ENCODE results near the gene CAMK1G. TPM values are rescaled to one million over a fixed set of nuclear protein-coding genes. Genes with fewer than 3 reads are reported as not detected.

CAMK1G gene
- total and polyA plus RNA-seq, 2 experiments from 2014 or later: 0.11 TPM; not detected in 1

DNA sequence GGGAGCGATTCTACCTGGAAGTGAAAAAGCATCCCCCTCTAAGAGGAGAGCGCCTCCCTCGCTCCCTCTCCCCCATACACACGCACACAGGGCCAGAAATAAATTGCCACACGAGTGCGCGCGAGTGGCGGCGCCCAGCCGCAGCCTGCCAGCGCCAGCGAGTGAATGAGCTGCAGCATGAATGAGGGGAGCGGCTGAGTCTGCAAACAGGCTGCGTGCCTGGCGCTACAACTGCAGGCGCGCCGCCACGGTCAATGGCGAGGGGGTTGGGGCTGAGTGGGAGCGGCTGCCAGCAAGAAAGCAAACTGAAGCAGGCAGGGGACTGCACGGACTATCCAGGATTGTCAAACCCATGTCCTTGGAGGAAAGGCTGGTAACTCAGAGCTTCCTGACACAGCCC lies 2.2 kb downstream of the CAMK1G start:
- TF ChIP-seq EZH2 (IDR thresholded peaks at IDR 0.05; ENCODE audit: insufficient read depth, poor library complexity, severe bottlenecking) (no peak), EZH2phosphoT487 (IDR thresholded peaks at IDR 0.05; ENCODE audit: insufficient read depth, low read depth) (no peak)
- in situ Hi-C loops (cut with MboI): loop anchor here (25.0 kb wide), 1 partner anchor 402 kb away; no protein-coding TSS in a partner anchor
- H3K4me3 ChIP-seq: peak overlapping the region; percentile 53

DNA sequence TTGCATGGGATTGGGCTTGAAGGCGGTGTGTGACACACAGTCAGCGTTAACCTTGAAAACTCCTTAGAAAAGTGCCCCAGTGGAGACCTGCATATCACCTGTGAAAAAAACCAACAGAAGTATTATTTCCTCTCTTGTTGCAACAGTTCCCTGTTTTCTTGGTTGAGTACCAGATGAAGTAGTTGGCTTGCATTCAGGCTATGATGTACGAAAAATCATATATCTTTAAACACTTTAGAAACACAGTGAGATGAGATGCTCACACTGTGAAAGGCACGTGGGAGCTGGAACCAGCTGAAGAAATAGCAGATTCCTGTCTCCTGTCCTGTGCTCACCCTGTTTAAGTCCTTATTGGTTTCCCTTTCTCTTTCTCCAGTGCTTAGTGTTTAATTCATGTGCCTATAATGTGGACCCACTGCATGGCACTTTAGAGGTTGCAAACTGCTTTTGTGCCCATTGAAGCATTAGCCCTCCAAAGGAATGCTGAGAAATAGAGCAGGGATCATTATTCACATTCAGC lies 2.8 kb downstream of the CAMK1G start:
- H3K36me3 ChIP-seq (ENCODE audit: low read depth): no peaks in the 10 kb centered on the region
- peaks cover 8% of the 10 kb centered on the region; the same call in 1 of the 2 replicates for H3K4me1 ChIP-seq (ENCODE audit: insufficient read depth)
- no peak overlapping the region for H3K27ac ChIP-seq
- peaks cover 29% of the 10 kb centered on the region for H3K27me3 ChIP-seq (replicated peaks; ENCODE audit: insufficient read depth)
- H3K9ac ChIP-seq: no peak overlapping the region
- no peaks in the 10 kb centered on the region for H3K79me2 ChIP-seq (ENCODE audit: insufficient read depth)
- no peak overlapping the region for H2AFZ ChIP-seq
- in situ Hi-C loops (cut with MboI): loop anchor here (25.0 kb wide), 1 partner anchor 401 kb away; no protein-coding TSS in a partner anchor
- TF ChIP-seq EZH2 (IDR thresholded peaks at IDR 0.05; ENCODE audit: insufficient read depth, poor library complexity, severe bottlenecking) (no peak), EZH2phosphoT487 (IDR thresholded peaks at IDR 0.05; ENCODE audit: insufficient read depth, low read depth) (no peak)
- no peak overlapping the region for H3K4me2 ChIP-seq (ENCODE audit: unreplicated experiment)
- no peaks in the 10 kb centered on the region for H4K20me1 ChIP-seq (ENCODE audit: insufficient read depth)
- H3F3A ChIP-seq (ENCODE audit: insufficient read depth): no peaks in the 10 kb centered on the region
- WGBS, 2 experiments (ENCODE audit: low coverage in 1 of 2, low lambda C conversion rate in 2 of 2, missing lambda C conversion rate in 2 of 2): 68 to 69% methylated on average over 4 of the region's 4 CpGs
- H3K9me3 ChIP-seq (ENCODE audit: low read depth): no peaks in the 10 kb centered on the region
- no peaks in the 10 kb centered on the region for H3K9me2 ChIP-seq (ENCODE audit: insufficient read depth)
- DNase-seq: no peak
- no peak overlapping the region for H3K4me3 ChIP-seq

More for the DNA sequence above, 2.2 kb downstream of the CAMK1G start:
- Histone ChIP-seq H4K20me1 (ENCODE audit: insufficient read depth) (no peaks in the 10 kb centered on the region), H3K9me2 (ENCODE audit: insufficient read depth) (no peaks in the 10 kb centered on the region), H3K27ac (no peak overlapping the region), H3K4me1 (ENCODE audit: insufficient read depth) (peaks cover 8% of the 10 kb centered on the region; the same call in 1 of the 2 replicates), H3K79me2 (ENCODE audit: insufficient read depth) (no peaks in the 10 kb centered on the region), H3K36me3 (ENCODE audit: low read depth) (no peaks in the 10 kb centered on the region), H2AFZ (no peak overlapping the region), H3K9ac (no peak overlapping the region), H3K4me2 (ENCODE audit: unreplicated experiment) (peak overlapping the region; percentile 62), H3K9me3 (ENCODE audit: low read depth) (no peaks in the 10 kb centered on the region), H3K27me3 (replicated peaks; ENCODE audit: insufficient read depth) (peaks cover 29% of the 10 kb centered on the region), H3F3A (ENCODE audit: insufficient read depth) (no peaks in the 10 kb centered on the region)
- DNase-seq: peak; percentile 83
- 2 to 4% methylated on average over 23 of the region's 23 CpGs for WGBS, 2 experiments (ENCODE audit: low coverage in 1 of 2, low lambda C conversion rate in 2 of 2, missing lambda C conversion rate in 2 of 2)

DNA sequence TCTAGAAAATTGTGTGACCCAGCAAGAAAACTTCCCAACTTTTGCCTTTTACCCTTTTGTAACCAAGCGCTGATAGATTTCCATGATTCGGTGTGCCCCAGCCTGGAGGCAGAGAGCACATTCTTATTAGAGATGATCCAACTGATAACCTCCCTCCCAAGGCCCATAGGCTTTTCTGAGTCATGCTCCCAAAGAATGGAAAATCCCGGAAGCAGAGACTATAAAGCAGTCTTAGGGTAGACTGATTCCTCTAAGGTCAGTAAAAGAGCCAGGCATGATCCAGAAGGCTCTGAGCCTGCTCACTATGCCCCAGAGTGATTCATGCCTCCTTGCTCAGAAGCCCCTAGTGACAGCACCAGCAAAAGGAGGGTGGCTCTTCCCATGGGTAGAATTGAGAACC lies 4.3 kb downstream of the CAMK1G start:
- H3K79me2 ChIP-seq (ENCODE audit: insufficient read depth): no peaks in the 10 kb centered on the region
- no peaks in the 10 kb centered on the region for H3K9me3 ChIP-seq (ENCODE audit: low read depth)
- H3K4me3 ChIP-seq: no peak overlapping the region
- H3K4me1 ChIP-seq (ENCODE audit: insufficient read depth): peaks cover 8% of the 10 kb centered on the region; the same call in 1 of the 2 replicates
- no peaks in the 10 kb centered on the region for H3F3A ChIP-seq (ENCODE audit: insufficient read depth)
- in situ Hi-C loops (cut with MboI): loop anchor here (25.0 kb wide), 1 partner anchor 400 kb away; no protein-coding TSS in a partner anchor
- H3K9ac ChIP-seq: no peak overlapping the region
- TF ChIP-seq EZH2phosphoT487 (IDR thresholded peaks at IDR 0.05; ENCODE audit: insufficient read depth, low read depth): no peak
- H3K27ac ChIP-seq: no peak overlapping the region
- H4K20me1 ChIP-seq (ENCODE audit: insufficient read depth): no peaks in the 10 kb centered on the region
- DNase-seq: peak; percentile 55
- peaks cover 32% of the 10 kb centered on the region for H3K27me3 ChIP-seq (replicated peaks; ENCODE audit: insufficient read depth)
- no peaks in the 10 kb centered on the region for H3K9me2 ChIP-seq (ENCODE audit: insufficient read depth)
- H3K4me2 ChIP-seq (ENCODE audit: unreplicated experiment): no peak overlapping the region
- no peaks in the 10 kb centered on the region for H3K36me3 ChIP-seq (ENCODE audit: low read depth)
- H2AFZ ChIP-seq: no peak overlapping the region
- 55 to 56% methylated on average over 3 of the region's 3 CpGs for WGBS, 2 experiments (ENCODE audit: low coverage in 1 of 2, low lambda C conversion rate in 2 of 2, missing lambda C conversion rate in 2 of 2)

DNA sequence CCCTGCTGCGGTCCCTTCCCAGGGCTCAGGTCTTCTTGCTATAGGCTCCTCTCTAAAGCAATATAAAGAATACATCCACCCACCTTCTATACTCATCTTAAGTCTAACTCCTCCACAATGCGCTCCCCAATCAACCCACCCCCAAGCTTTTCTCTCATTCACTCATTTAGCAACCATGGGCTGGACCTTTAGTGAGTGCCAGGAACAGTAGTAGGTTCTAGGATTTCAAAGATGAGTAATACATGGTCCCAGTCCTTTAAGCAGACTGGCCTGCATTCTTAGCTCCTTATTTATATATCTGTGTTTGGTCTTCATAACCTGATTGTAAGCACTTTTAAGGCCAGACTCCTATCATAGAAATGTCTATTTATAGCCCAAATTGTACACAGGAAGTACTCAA lies 5.9 kb downstream of the CAMK1G start:
- no peaks in the 10 kb centered on the region for H3F3A ChIP-seq (ENCODE audit: insufficient read depth)
- H3K36me3 ChIP-seq (ENCODE audit: low read depth): no peaks in the 10 kb centered on the region
- H3K4me2 ChIP-seq (ENCODE audit: unreplicated experiment): no peak overlapping the region
- no peak overlapping the region for H3K4me3 ChIP-seq
- H3K4me1 ChIP-seq (ENCODE audit: insufficient read depth): no peaks in the 10 kb centered on the region
- DNase-seq: peak; percentile 36
- no peaks in the 10 kb centered on the region for H3K9me2 ChIP-seq (ENCODE audit: insufficient read depth)
- peaks cover 24% of the 10 kb centered on the region for H3K27me3 ChIP-seq (replicated peaks; ENCODE audit: insufficient read depth)
- no peaks in the 10 kb centered on the region for H4K20me1 ChIP-seq (ENCODE audit: insufficient read depth)
- in situ Hi-C loops (cut with MboI): loop anchor here (25.0 kb wide), 1 partner anchor 398 kb away; no protein-coding TSS in a partner anchor
- no peaks in the 10 kb centered on the region for H3K9me3 ChIP-seq (ENCODE audit: low read depth)
- no peak overlapping the region for H3K9ac ChIP-seq
- no peaks in the 10 kb centered on the region for H3K79me2 ChIP-seq (ENCODE audit: insufficient read depth)
- TF ChIP-seq EZH2 (IDR thresholded peaks at IDR 0.05; ENCODE audit: insufficient read depth, poor library complexity, severe bottlenecking): no peak
- TF ChIP-seq EZH2phosphoT487 (IDR thresholded peaks at IDR 0.05; ENCODE audit: insufficient read depth, low read depth): no peak
- no peak overlapping the region for H2AFZ ChIP-seq
- WGBS, 2 experiments (ENCODE audit: low coverage in 1 of 2, low lambda C conversion rate in 2 of 2, missing lambda C conversion rate in 2 of 2): 72 to 84% methylated on average over 2 of the region's 2 CpGs
- no peak overlapping the region for H3K27ac ChIP-seq
